H9 (cell line): ENCODE results near the gene SH3RF3. TPM values are rescaled to one million over a fixed set of nuclear protein-coding genes. Genes with fewer than 3 reads are reported as not detected.

Experiments
- DNase-seq: peaks from one replicate; pipeline ENCODE4 v3.0.0-alpha.2; 2017
- H2AFZ ChIP-seq: one replicate; pipeline ENCODE4 v1.6.1; 2013; ENCODE audit warnings: mild to moderate bottlenecking, low read length, control low read depth, moderate library complexity
- H2AK5ac ChIP-seq: 2 replicates; pipeline ENCODE4 v1.6.1; 2013; ENCODE audit warnings: low read length, control low read depth, mixed read lengths; ENCODE audit not compliant: insufficient read length
- H2BK120ac ChIP-seq: one replicate; pipeline ENCODE4 v1.6.1; 2013; ENCODE audit warnings: low read depth, mild to moderate bottlenecking, low read length, control low read depth, inconsistent platforms; ENCODE audit not compliant: poor library complexity, severe bottlenecking
- H2BK12ac ChIP-seq: 2 replicates; pipeline ENCODE4 v1.6.1; 2013; ENCODE audit warnings: low read length, control low read depth, mixed read lengths, low read depth; ENCODE audit not compliant: insufficient read length
- H2BK15ac ChIP-seq: 2 replicates; pipeline ENCODE4 v1.6.1; 2013; ENCODE audit warnings: low read depth, low read length, control low read depth
- H2BK20ac ChIP-seq: one replicate; pipeline ENCODE4 v1.6.1; 2013; ENCODE audit warnings: low read depth, mild to moderate bottlenecking, low read length, control low read depth, inconsistent platforms; ENCODE audit not compliant: poor library complexity, severe bottlenecking
- H2BK5ac ChIP-seq: 2 replicates; pipeline ENCODE4 v1.6.1; 2013; ENCODE audit warnings: low read length, control low read depth, mixed read lengths; ENCODE audit not compliant: insufficient read length
- H3K14ac ChIP-seq: 2 replicates; pipeline ENCODE4 v1.6.1; 2013; ENCODE audit warnings: low read length, control low read depth; ENCODE audit not compliant: insufficient read depth
- H3K18ac ChIP-seq: 2 replicates; pipeline ENCODE4 v1.6.1; 2013; ENCODE audit warnings: low read depth, mild to moderate bottlenecking, mixed read lengths, low read length, control low read depth; ENCODE audit not compliant: insufficient read length
- H3K23ac ChIP-seq: 2 replicates; pipeline ENCODE4 v1.6.1; 2013; ENCODE audit warnings: low read length, control low read depth, mixed read lengths, low read depth; ENCODE audit not compliant: insufficient read length
- H3K23me2 ChIP-seq: 2 replicates; pipeline ENCODE4 v1.6.1; 2013; ENCODE audit warnings: low read depth, mild to moderate bottlenecking, mixed read lengths, low read length, control low read depth; ENCODE audit not compliant: insufficient read length, poor library complexity, severe bottlenecking
- H3K27ac ChIP-seq: 2 replicates; pipeline ENCODE4 v1.5.1; 2013; ENCODE audit warnings: low read length, control low read depth, mixed read lengths, low read depth; ENCODE audit not compliant: insufficient read length
- H3K27me3 ChIP-seq: 2 replicates; pipeline ENCODE4 v1.6.1; 2013; ENCODE audit warnings: low read length, control low read depth, inconsistent platforms; ENCODE audit not compliant: insufficient read depth
- H3K4ac ChIP-seq: 2 replicates; pipeline ENCODE4 v1.6.1; 2013; ENCODE audit warnings: low read depth, mild to moderate bottlenecking, control low read depth, inconsistent platforms, low read length, moderate library complexity
- H3K4me1 ChIP-seq: 2 replicates; pipeline ENCODE4 v1.6.1; 2013; ENCODE audit warnings: low read length, control low read depth, inconsistent platforms; ENCODE audit not compliant: insufficient read depth
- H3K4me2 ChIP-seq: 2 replicates; pipeline ENCODE4 v1.6.1; 2013; ENCODE audit warnings: low read length, control low read depth, mixed read lengths; ENCODE audit not compliant: insufficient read length, insufficient read depth
- H3K56ac ChIP-seq: 2 replicates; pipeline ENCODE4 v1.6.1; 2013; ENCODE audit warnings: low read depth, mild to moderate bottlenecking, mixed read lengths, low read length, control low read depth; ENCODE audit not compliant: insufficient read length
- H3K79me1 ChIP-seq: 2 replicates; pipeline ENCODE4 v1.6.1; 2013; ENCODE audit warnings: low read depth, mild to moderate bottlenecking, moderate library complexity, low read length, control low read depth, inconsistent platforms; ENCODE audit not compliant: insufficient read depth, poor library complexity, severe bottlenecking
- H3K79me2 ChIP-seq: 2 replicates; pipeline ENCODE4 v1.6.1; 2013; ENCODE audit warnings: low read length, control low read depth, inconsistent platforms; ENCODE audit not compliant: insufficient read depth
- H3K9ac ChIP-seq: 2 replicates; pipeline ENCODE4 v1.6.1; 2013; ENCODE audit warnings: low read length, control low read depth, mixed read lengths; ENCODE audit not compliant: insufficient read length; ENCODE audit errors: extremely low read depth
- H3K9me3 ChIP-seq: one replicate; pipeline ENCODE4 v1.6.1; 2013; ENCODE audit warnings: low read depth, low read length, inconsistent platforms; ENCODE audit not compliant: control insufficient read depth
- H3T11ph ChIP-seq: one replicate; pipeline ENCODE4 v1.6.1; 2013; ENCODE audit warnings: mild to moderate bottlenecking, low read length, control low read depth, inconsistent platforms
- H4K20me1 ChIP-seq: one replicate; pipeline ENCODE4 v1.6.1; 2013; ENCODE audit not compliant: control insufficient read depth, insufficient read length, insufficient read depth
- H4K5ac ChIP-seq: 2 replicates; pipeline ENCODE4 v1.6.1; 2013; ENCODE audit warnings: low read depth, mild to moderate bottlenecking, mixed read lengths, low read length, control low read depth; ENCODE audit not compliant: insufficient read length
- H4K8ac ChIP-seq: replicated peaks from 2 replicates; pipeline ENCODE4 v1.6.1; 2013; ENCODE audit warnings: low read length, control low read depth, mixed read lengths, low read depth; ENCODE audit not compliant: insufficient read length
- H4K91ac ChIP-seq: 2 replicates; pipeline ENCODE4 v1.6.1; 2013; ENCODE audit warnings: low read depth, mild to moderate bottlenecking, moderate library complexity, mixed read lengths, low read length, control low read depth; ENCODE audit not compliant: insufficient read length
- H3K27ac Mint-ChIP-seq, 3 experiments: 2 replicates in 2 of 3; 3 replicates in 1 of 3; pipeline ENCODE4 v1.8.0; 2020 to 2021; ENCODE audit warnings: mixed read lengths in 3 of 3, mild to moderate bottlenecking in 1 of 3, moderate library complexity in 1 of 3
- H3K27me3 Mint-ChIP-seq: 2 replicates; pipeline ENCODE4 v1.8.0; 2021; ENCODE audit warnings: low read depth, mild to moderate bottlenecking, moderate library complexity, mixed read lengths
- H3K36me3 Mint-ChIP-seq, 3 experiments: 2 replicates in 2 of 3; 3 replicates in 1 of 3; pipeline ENCODE4 v1.8.0; 2020 to 2021; ENCODE audit warnings: low read depth in 3 of 3, mixed read lengths in 3 of 3; ENCODE audit not compliant: insufficient read depth in 1 of 3
- H3K4me1 Mint-ChIP-seq, 2 experiments: 2 replicates each; pipeline ENCODE4 v1.8.0; 2020; ENCODE audit warnings: mixed read lengths in 2 of 2
- H3K4me3 Mint-ChIP-seq, 2 experiments: 2 replicates in 1 of 2; 3 replicates in 1 of 2; pipeline ENCODE4 v1.8.0; 2020 to 2021; ENCODE audit warnings: mild to moderate bottlenecking in 2 of 2, mixed read lengths in 2 of 2, moderate library complexity in 1 of 2
- H3K9me3 Mint-ChIP-seq, 2 experiments: 2 replicates in 1 of 2; 3 replicates in 1 of 2; pipeline ENCODE4 v1.8.0; 2020; ENCODE audit warnings: mild to moderate bottlenecking in 2 of 2, mixed read lengths in 2 of 2, moderate library complexity in 1 of 2
- CTCF ChIP-seq: fragments of 200-600 bp; sonication (generic); conservative IDR thresholded peaks from 3 replicates; pipeline ENCODE4 v1.8.0; 2021; ENCODE audit warnings: antibody characterized with exemption, mild to moderate bottlenecking
- total RNA-seq: library from RNA; stranded (reverse); gene quantifications from 2 replicates; pipeline ENCODE4 v1.2.1, GENCODE V29; 2021

Gene SH3RF3
- total RNA-seq, 1 experiment from 2014 or later = 0.46 TPM

GRCh38 chr2:109177635-109178034 is 48.6 kb downstream of the SH3RF3 start:
- Mint-ChIP-seq H3K36me3 (peaks cover 7 to 20% (median 10%) of the 10 kb centered on the region in 3 experiments), H3K9me3 (peaks cover 27 to 34% of the 10 kb centered on the region in 2 experiments; a peak in 4 of 5 replicates), H3K4me1 (peaks cover 20 to 21% of the 10 kb centered on the region in 2 experiments), H3K27me3 (peaks cover 2% of the 10 kb centered on the region), H3K4me3 (no peak overlapping the region), H3K27ac (peak overlapping the region in 1 of 3 experiments; percentile 50; a peak in 1 of 7 replicates)
- Histone ChIP-seq H2AFZ (no peak overlapping the region), H3K14ac (no peak overlapping the region), H4K20me1 (no peaks in the 10 kb centered on the region), H3K79me1 (no peaks in the 10 kb centered on the region), H4K8ac (no peak overlapping the region), H2BK20ac (no peak overlapping the region), H3K23me2 (no peaks in the 10 kb centered on the region), H2BK15ac (no peak overlapping the region), H3K4me1 (no peaks in the 10 kb centered on the region; the same call in 1 of the 2 replicates), H3K9ac (no peak overlapping the region), H3K23ac (no peak overlapping the region), H2AK5ac (no peak overlapping the region), H3K79me2 (no peaks in the 10 kb centered on the region), H2BK120ac (no peak overlapping the region), H3K4ac (no peak overlapping the region), H3K27me3 (no peaks in the 10 kb centered on the region), H2BK5ac (no peak overlapping the region), H3K56ac (no peak overlapping the region), H4K5ac (no peak overlapping the region), H4K91ac (no peak overlapping the region), H3K9me3 (no peaks in the 10 kb centered on the region), H3K18ac (no peak overlapping the region), H2BK12ac (no peak overlapping the region), H3K27ac (no peak overlapping the region), H3K4me2 (no peak overlapping the region), H3T11ph (no peak overlapping the region)
- no peak for DNase-seq
- TF ChIP-seq CTCF = no peak
